ENCODE measurements around the gene NPIPB8. TPM values are rescaled to one million over a fixed set of nuclear protein-coding genes. Genes with fewer than 3 reads are reported as not detected.

Gene NPIPB8
- total and polyA plus RNA-seq, 9 of the 15 experiments (the other 6 are each of a cell fraction or from before 2014, with no cell fraction given), result 0.16 TPM; not detected in 8

DNA sequence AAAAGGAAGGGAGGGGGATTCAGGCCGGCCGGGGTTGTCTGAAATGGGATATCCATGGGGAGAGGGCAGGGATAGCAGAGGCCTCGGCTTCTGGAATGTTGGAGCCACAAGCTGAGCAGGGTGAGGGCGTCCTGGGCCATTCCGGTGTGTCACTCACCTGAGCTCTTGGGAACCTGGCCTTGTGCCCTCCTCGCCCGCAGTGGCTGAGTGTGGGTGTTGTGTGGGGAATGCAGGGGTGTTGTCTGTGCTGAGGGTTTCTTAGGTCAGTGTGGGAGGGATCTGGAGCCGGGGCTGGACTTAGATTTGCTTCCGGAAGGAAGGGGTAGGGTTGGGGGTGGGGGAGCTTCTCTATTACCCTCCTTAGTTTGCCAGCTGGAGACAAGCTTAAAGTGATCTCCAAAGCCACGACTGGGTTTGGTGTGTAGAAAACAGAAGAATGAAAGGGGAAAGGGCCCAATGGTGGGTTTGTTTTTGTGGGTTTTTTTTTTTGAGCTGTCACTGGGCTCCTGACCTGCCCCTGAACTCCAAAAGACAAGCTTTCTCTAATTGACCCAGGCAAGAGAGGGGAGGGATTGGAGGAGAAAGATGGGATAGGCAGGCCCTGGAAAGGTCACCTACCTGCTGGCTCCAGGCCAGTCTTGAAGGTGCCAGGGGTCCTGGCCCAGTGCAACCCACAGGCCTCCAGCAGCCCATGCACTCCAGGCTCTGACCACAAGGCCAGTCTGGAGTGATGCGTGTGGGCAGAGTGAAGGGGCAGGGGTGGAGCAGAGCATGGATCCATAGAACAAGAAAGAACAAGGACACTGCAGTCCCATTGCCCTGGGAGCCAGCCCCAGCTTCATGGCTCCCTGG lies 40.8 kb upstream of the NPIPB8 start, which contains the start of gene SULT1A2:
SULT1A2 (minus strand) TSS at position 211 of the 852 bp plus-strand sequence. CDS start 1,120 bp downstream, outside the sequence.
- intact Hi-C loops (cut with micrococcal nuclease) (no loop called here), in situ Hi-C loops (cut with MboI) (no loop called here)
- H4K20me1 ChIP-seq (replicated peaks; ENCODE audit: control insufficient read depth, insufficient read depth, low read length), result no peaks in the 10 kb centered on the region
- ATAC-seq, result peak; percentile 87
- no peaks in the 10 kb centered on the region for H3K27me3 ChIP-seq (ENCODE audit: control insufficient read depth in 2 of 2, insufficient read depth in 2 of 2, low read length in 2 of 2)
- peaks cover 11 to 22% of the 10 kb centered on the region in 2 experiments for H3K4me1 ChIP-seq (replicated peaks in 1 of 2; ENCODE audit: control insufficient read depth in 2 of 2, insufficient read depth in 2 of 2, low read length in 2 of 2)
- H3K36me3 ChIP-seq (ENCODE audit: control insufficient read depth, insufficient read depth, low read length), result no peaks in the 10 kb centered on the region
- no peak within 1 kb of the TSS for H3K4me3 ChIP-seq
- H3K9ac ChIP-seq (ENCODE audit: insufficient read depth in 1 of 2, low read depth in 2 of 2, low read length in 2 of 2), result peak within 1 kb of the TSS; percentile 23 to 89; a peak in 3 of 4 replicates
- peak; percentile 82 for FAIRE-seq
- ChIA-PET CTCF (ENCODE audit: low intra/inter-chr PET ratio) (no interaction called here), POLR2A (interaction anchor here (0.7 to 1.0 kb wide), 3 partner anchors 9 to 24 kb away, joined by 3 to 4 read pairs (median 4); partner anchors contain the start of gene SULT1A1)
- BruUV-seq (replicated peaks), result no TSS peak
- peak within 1 kb of the TSS; percentile 87 for H2AFZ ChIP-seq (ENCODE audit: low read depth, low read length)
- H3K4me2 ChIP-seq (ENCODE audit: insufficient read depth, low read length), result peak within 1 kb of the TSS; percentile 62
- peaks cover 4% of the 10 kb centered on the region for H3K9me1 ChIP-seq (ENCODE audit: control insufficient read depth, insufficient read depth, low read length)
- H3K79me2 ChIP-seq (ENCODE audit: control insufficient read depth, insufficient read depth, low read length), result no peaks in the 10 kb centered on the region
- WGBS (ENCODE audit: insufficient coverage, low coverage, missing lambda C conversion rate), result 22% methylated on average over 7 of the region's 11 CpGs
- H3K9me3 ChIP-seq (replicated peaks; ENCODE audit: control insufficient read depth, insufficient read depth, low read depth, low read length), result no peaks in the 10 kb centered on the region
- DNase-seq (ENCODE audit: extremely low read depth in 1 of 4, low spot score in 3 of 4), result peak; percentile 68 to 73 (median 70)
- peak within 1 kb of the TSS; percentile 43 for H3K27ac ChIP-seq (ENCODE audit: extremely low read depth, low read depth, low read length)
- TF ChIP-seq POLR2B (IDR thresholded peaks at IDR 0.05; ENCODE audit: low read depth, partially characterized antibody) (peak; percentile 65), POLR2A (conservative IDR thresholded peaks at IDR 0.05) (peak; percentile 59), HDAC1 (IDR thresholded peaks at IDR 0.05) (0 out of 4 replicates have a peak, but pooled peaks of 1 of the 2 experiments have one; percentile 31), HCFC1 (IDR thresholded peaks at IDR 0.05; ENCODE audit: low read depth, low read length) (0 out of 2 replicates have a peak, but pooled peaks have one; percentile 8), THRA (IDR thresholded peaks at IDR 0.05) (peak; percentile 62), PHF8 (IDR thresholded peaks at IDR 0.05; ENCODE audit: borderline replicate concordance, low read length) (peak; percentile 54; the same call in 1 of the 2 replicates), LEF1 (IDR thresholded peaks at IDR 0.05) (0 out of 2 replicates have a peak, but pooled peaks have one; percentile 29), MEF2D (tag; conservative IDR thresholded peaks at IDR 0.05; ENCODE audit: low read depth) (0 out of 2 replicates have a peak, but pooled peaks have one; percentile 36), PHF21A (IDR thresholded peaks at IDR 0.05; ENCODE audit: borderline replicate concordance, low read depth) (no peak), EP300 (IDR thresholded peaks at IDR 0.05; ENCODE audit: low read length) (0 out of 2 replicates have a peak, but pooled peaks have one; percentile 12), NCOR1 (IDR thresholded peaks at IDR 0.05) (peak; percentile 22; the same call in 1 of the 2 replicates), TEAD4 (IDR thresholded peaks at IDR 0.05; ENCODE audit: low read length) (peak; percentile 25; the same call in 1 of the 2 replicates), TEAD4 (CRISPR knock-in tag; IDR thresholded peaks at IDR 0.05; ENCODE audit: borderline replicate concordance) (no peak), GABPA (tag; conservative IDR thresholded peaks at IDR 0.05; ENCODE audit: low read depth) (peak; percentile 72), CREM (IDR thresholded peaks at IDR 0.05; ENCODE audit: low read depth) (0 out of 2 replicates have a peak, but pooled peaks have one; percentile 21), GATA2 (CRISPR knock-in tag; IDR thresholded peaks at IDR 0.05) (no peak)
- TF ChIP-seq, protein P1, sequence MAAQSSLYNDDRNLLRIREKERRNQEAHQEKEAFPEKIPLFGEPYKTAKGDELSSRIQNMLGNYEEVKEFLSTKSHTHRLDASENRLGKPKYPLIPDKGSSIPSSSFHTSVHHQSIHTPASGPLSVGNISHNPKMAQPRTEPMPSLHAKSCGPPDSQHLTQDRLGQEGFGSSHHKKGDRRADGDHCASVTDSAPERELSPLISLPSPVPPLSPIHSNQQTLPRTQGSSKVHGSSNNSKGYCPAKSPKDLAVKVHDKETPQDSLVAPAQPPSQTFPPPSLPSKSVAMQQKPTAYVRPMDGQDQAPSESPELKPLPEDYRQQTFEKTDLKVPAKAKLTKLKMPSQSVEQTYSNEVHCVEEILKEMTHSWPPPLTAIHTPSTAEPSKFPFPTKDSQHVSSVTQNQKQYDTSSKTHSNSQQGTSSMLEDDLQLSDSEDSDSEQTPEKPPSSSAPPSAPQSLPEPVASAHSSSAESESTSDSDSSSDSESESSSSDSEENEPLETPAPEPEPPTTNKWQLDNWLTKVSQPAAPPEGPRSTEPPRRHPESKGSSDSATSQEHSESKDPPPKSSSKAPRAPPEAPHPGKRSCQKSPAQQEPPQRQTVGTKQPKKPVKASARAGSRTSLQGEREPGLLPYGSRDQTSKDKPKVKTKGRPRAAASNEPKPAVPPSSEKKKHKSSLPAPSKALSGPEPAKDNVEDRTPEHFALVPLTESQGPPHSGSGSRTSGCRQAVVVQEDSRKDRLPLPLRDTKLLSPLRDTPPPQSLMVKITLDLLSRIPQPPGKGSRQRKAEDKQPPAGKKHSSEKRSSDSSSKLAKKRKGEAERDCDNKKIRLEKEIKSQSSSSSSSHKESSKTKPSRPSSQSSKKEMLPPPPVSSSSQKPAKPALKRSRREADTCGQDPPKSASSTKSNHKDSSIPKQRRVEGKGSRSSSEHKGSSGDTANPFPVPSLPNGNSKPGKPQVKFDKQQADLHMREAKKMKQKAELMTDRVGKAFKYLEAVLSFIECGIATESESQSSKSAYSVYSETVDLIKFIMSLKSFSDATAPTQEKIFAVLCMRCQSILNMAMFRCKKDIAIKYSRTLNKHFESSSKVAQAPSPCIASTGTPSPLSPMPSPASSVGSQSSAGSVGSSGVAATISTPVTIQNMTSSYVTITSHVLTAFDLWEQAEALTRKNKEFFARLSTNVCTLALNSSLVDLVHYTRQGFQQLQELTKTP (IDR thresholded peaks at IDR 0.05; ENCODE audit: low read depth in 1 of 2, partially characterized antibody in 2 of 2), result peak in 1 of 2 experiments; percentile 22

All from K562 (cell line).